K562 (cell line): ENCODE data around the gene NADSYN1. TPM values are rescaled to one million over a fixed set of nuclear protein-coding genes. Genes with fewer than 3 reads are reported as not detected.
"Not testable (repeated sequence)": the region's sequence is repeated elsewhere in the genome, so short reads cannot be mapped to it uniquely, and the experiment has no call there.

Experiments used
- ATAC-seq: fragments of 200-7000 bp; cut with Tn5 transposase; 3 replicates; pipeline ENCODE4 v1.9.1; 2020; ENCODE audit warnings: moderate library complexity
- BruUV-seq: library from RNA; stranded (reverse); fragments of 400-500 nt; replicated peaks from 2 replicates; lab custom pipeline; 2021; lab: Mats Ljungman, UMichigan
- CTCF ChIA-PET: fragments of 300-600 bp; formaldehyde crosslinking; extraction: SDS; loops from one replicate; lab custom pipeline; 2021; ENCODE audit warnings: low intra/inter-chr PET ratio; lab: Yijun Ruan, JAX
- POLR2A ChIA-PET: fragments of 300-600, 350-650 bp; sonication (Branson Sonifier 250); formaldehyde crosslinking; extraction: SDS; loops from one replicate; lab custom pipeline; 2021; ENCODE audit warnings: antibody characterized with exemption, inconsistent platforms; lab: Yijun Ruan, JAX
- DNase-seq, 4 experiments: peaks; one replicate each; pipeline versions ENCODE4 v3.0.0 to v3.0.0-alpha.2; 2011 to 2018; ENCODE audit warnings: low spot score in 3 of 4, mixed read lengths in 3 of 4; ENCODE audit errors: extremely low read depth in 1 of 4
- FAIRE-seq: peaks from 2 replicates; lab custom pipeline; 2011; peaks lifted over from hg19 to GRCh38; lab: Jason Lieb, UNC
- H2AFZ ChIP-seq: 2 replicates; pipeline ENCODE4 v1.6.0; 2011; ENCODE audit warnings: low read depth, low read length, control low read depth, inconsistent platforms
- H3K27ac ChIP-seq: fragments of 200-600 bp; 3 replicates; pipeline ENCODE4 v1.8.0; 2011; ENCODE audit warnings: low read depth, mild to moderate bottlenecking, control low read depth, inconsistent platforms, low read length, moderate library complexity, mixed read lengths; ENCODE audit errors: extremely low read depth
- H3K27me3 ChIP-seq, 2 experiments: fragments of 300-600 bp in 1 of 2; 2 replicates in 1 of 2; 3 replicates in 1 of 2; pipeline versions ENCODE4 v1.6.0 to v1.8.0; 2011; ENCODE audit warnings: inconsistent platforms in 2 of 2, low read length in 2 of 2, mild to moderate bottlenecking in 1 of 2, mixed read lengths in 1 of 2, moderate library complexity in 1 of 2; ENCODE audit not compliant: control insufficient read depth in 2 of 2, insufficient read depth in 2 of 2
- H3K36me3 ChIP-seq: fragments of 300-600 bp; 3 replicates; pipeline ENCODE4 v1.8.0; 2011; ENCODE audit warnings: mild to moderate bottlenecking, low read length, inconsistent platforms; ENCODE audit not compliant: control insufficient read depth, insufficient read depth
- H3K4me1 ChIP-seq, 2 experiments: fragments of 200-600 bp in 1 of 2; replicated peaks in 1 of 2; 2 replicates in 1 of 2; 3 replicates in 1 of 2; pipeline versions ENCODE4 v1.5.1 to v1.8.0; 2011; ENCODE audit warnings: inconsistent platforms in 2 of 2, low read length in 2 of 2, mild to moderate bottlenecking in 1 of 2, mixed read lengths in 1 of 2, moderate library complexity in 1 of 2; ENCODE audit not compliant: control insufficient read depth in 2 of 2, insufficient read depth in 2 of 2
- H3K4me2 ChIP-seq: 2 replicates; pipeline ENCODE4 v1.6.1; 2011; ENCODE audit warnings: low read length, control low read depth, inconsistent platforms, mixed read lengths; ENCODE audit not compliant: insufficient read depth
- H3K4me3 ChIP-seq: fragments of 200-600 bp; sonication (generic), shearing (Covaris generic); 2 replicates; pipeline ENCODE4 v1.5.1; 2016; ENCODE audit warnings: control low read depth, inconsistent platforms
- H3K79me2 ChIP-seq: fragments of 200-600 bp; 3 replicates; pipeline ENCODE4 v1.8.0; 2011; ENCODE audit warnings: low read length, inconsistent platforms; ENCODE audit not compliant: control insufficient read depth, insufficient read depth
- H3K9ac ChIP-seq, 2 experiments: 2 replicates each; pipeline versions ENCODE4 v1.6.0 to v1.6.1; 2011; ENCODE audit warnings: low read depth in 2 of 2, low read length in 2 of 2, control low read depth in 1 of 2, inconsistent platforms in 1 of 2, mild to moderate bottlenecking in 1 of 2, mixed read lengths in 1 of 2; ENCODE audit not compliant: insufficient read depth in 1 of 2
- H3K9me1 ChIP-seq: one replicate; pipeline ENCODE4 v1.6.0; 2011; ENCODE audit warnings: inconsistent platforms, mild to moderate bottlenecking, low read length, moderate library complexity; ENCODE audit not compliant: control insufficient read depth, insufficient read depth
- H3K9me3 ChIP-seq: replicated peaks from 2 replicates; pipeline ENCODE4 v1.5.1; 2011; ENCODE audit warnings: low read depth, low read length, inconsistent platforms; ENCODE audit not compliant: control insufficient read depth, insufficient read depth
- H4K20me1 ChIP-seq: replicated peaks from 2 replicates; pipeline ENCODE4 v1.6.1; 2011; ENCODE audit warnings: low read length, inconsistent platforms, mixed read lengths; ENCODE audit not compliant: control insufficient read depth, insufficient read depth
- MAFF ChIP-seq: IDR thresholded peaks from 2 replicates; pipeline ENCODE4 v1.6.1; 2012; ENCODE audit warnings: low read length, improper control_type of control experiment
- RBFOX2 ChIP-seq: fragments of 200-400 bp; formaldehyde crosslinking; IDR thresholded peaks from 2 replicates; pipeline ENCODE4 v1.6.1; 2017; ENCODE audit warnings: low read depth, mild to moderate bottlenecking, low read length, moderate library complexity
- ZNF146 ChIP-seq: IDR thresholded peaks from one replicate; pipeline ENCODE4 v1.6.1; 2018; ENCODE audit warnings: missing compliant biosample characterization; ENCODE audit not compliant: unreplicated experiment
- WGBS: fragments of 100-300 bp; shearing (Covaris generic); methylation state at CpG from one replicate; pipeline ENCODE4 v1.1.6; 2016; ENCODE audit warnings: low coverage, mixed read lengths; ENCODE audit not compliant: insufficient coverage; ENCODE audit errors: missing lambda C conversion rate; 5-methylcytosine and 5-hydroxymethylcytosine counted together
- in situ Hi-C: fragments of 300-500 bp; cut with MboI; formaldehyde crosslinking; loops from 4 replicates; pipeline ENCODE4 v1.15.0; 2018; ENCODE audit warnings: inconsistent platforms, mixed read lengths
- intact Hi-C: fragments of 100-400 bp; cut with micrococcal nuclease; formaldehyde crosslinking; loops from 2 replicates; pipeline ENCODE4 v1.14.2; 2022
- polyA plus RNA-seq, 8 experiments: library from polyadenylated mRNA; depleted of rRNA in 4 of 8; stranded (reverse) in 5 of 8; unstranded in 3 of 8; fragments of >200 nt; fragmentation: Nextera tagmentation in 2 of 8; fragmentation: Illumina TruSeq in 1 of 8; extraction: Ambion mirVana in 2 of 8; extraction: Trizol in 1 of 8; gene quantifications; 2 replicates each; pipeline versions ENCODE4 v1.2.1 to v1.2.3, GENCODE V29; 2011 to 2014; ENCODE audit warnings: inconsistent platforms in 1 of 8, missing spikeins in 1 of 8
- total RNA-seq, 7 experiments: library from RNA; depleted of rRNA in 6 of 7; stranded (reverse); fragments of >200 nt in 6 of 7; fragmentation: Illumina TruSeq in 2 of 7; extraction: Trizol in 2 of 7; gene quantifications; 2 replicates each; pipeline versions ENCODE4 v1.2.1 to v1.2.3, GENCODE V29; 2011 to 2021; ENCODE audit warnings: low replicate concordance in 1 of 7

NADSYN1 gene
- total and polyA plus RNA-seq, 9 of the 15 experiments (the other 6 are each of a cell fraction or from before 2014, with no cell fraction given): 12.7 to 57.3 (median 42.1) TPM

- H3K9ac ChIP-seq: no peak overlapping the region
- intact Hi-C loops: no loop called here
- no peak overlapping the region for H3K27ac ChIP-seq
- no TSS peak for BruUV-seq
- in situ Hi-C loops: no loop called here
- H3K9me1 ChIP-seq: no peaks in the 10 kb centered on the region
- 0 out of 2 replicates have a peak, but pooled peaks have one; percentile 15 for TF ChIP-seq MAFF
- no peak for TF ChIP-seq RBFOX2
- no peak overlapping the region for H3K4me3 ChIP-seq
- ChIA-PET POLR2A (no interaction called here), CTCF (no interaction called here)
- no peaks in the 10 kb centered on the region for H3K36me3 ChIP-seq
- ATAC-seq (no peak), DNase-seq (no peak), FAIRE-seq (no peak)
- WGBS: 1% methylated on average over 12 of the region's 12 CpGs
- no peaks in the 10 kb centered on the region for H3K4me1 ChIP-seq
- no peaks in the 10 kb centered on the region for H4K20me1 ChIP-seq
- H3K79me2 ChIP-seq: no peaks in the 10 kb centered on the region
- H3K4me2 ChIP-seq: no peak overlapping the region
- no peak overlapping the region for H2AFZ ChIP-seq
- peaks cover 17 to 44% of the 10 kb centered on the region in 2 experiments; a peak in 4 of 5 replicates for H3K27me3 ChIP-seq
- no peaks in the 10 kb centered on the region for H3K9me3 ChIP-seq
Measured at GRCh38 chr11:71421392-71421950, 31.5 kb upstream of the NADSYN1 start.

DNA sequence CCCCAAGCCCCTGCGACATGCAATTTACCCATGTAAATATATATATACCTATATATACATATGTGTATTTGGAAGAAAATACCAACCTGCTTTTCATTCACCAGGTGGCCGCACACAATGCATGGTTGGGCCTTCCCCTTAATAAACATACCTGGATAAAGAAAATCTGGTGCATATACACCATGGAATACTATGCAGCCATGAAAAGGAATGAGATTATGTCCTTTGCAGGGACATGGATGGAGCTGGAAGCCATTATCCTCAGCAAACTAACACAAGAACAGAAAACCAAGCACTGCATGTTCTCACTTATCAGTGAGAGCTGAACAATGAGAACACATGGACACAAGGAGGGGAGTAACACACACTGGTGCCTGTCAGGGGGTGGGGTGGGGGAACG, 30.7 kb upstream of the NADSYN1 start:
- H3K27me3 ChIP-seq: peaks cover 17 to 42% of the 10 kb centered on the region in 2 experiments; a peak in 4 of 5 replicates
- H3K9ac ChIP-seq, BruUV-seq, POLR2A ChIA-PET, H3K9me1 ChIP-seq, FAIRE-seq, H3K27ac ChIP-seq, H4K20me1 ChIP-seq, ATAC-seq, in situ Hi-C loops, DNase-seq, H3K4me3 ChIP-seq, H3K4me2 ChIP-seq, H3K4me1 ChIP-seq, H3K79me2 ChIP-seq, CTCF ChIA-PET, intact Hi-C loops, H3K36me3 ChIP-seq, H3K9me3 ChIP-seq, H2AFZ ChIP-seq: not testable (repeated sequence)
- TF ChIP-seq ZNF146: peak; percentile 72
- 12% methylated on average over 3 of the region's 3 CpGs for WGBS
